ENCODE results near the gene PLEKHA1. TPM values are rescaled to one million over a fixed set of nuclear protein-coding genes. Genes with fewer than 3 reads are reported as not detected.

Gene PLEKHA1
- total RNA-seq, 3 donors from 2014 or later, result 39.1 to 55.0 (median 41.2) TPM

DNA sequence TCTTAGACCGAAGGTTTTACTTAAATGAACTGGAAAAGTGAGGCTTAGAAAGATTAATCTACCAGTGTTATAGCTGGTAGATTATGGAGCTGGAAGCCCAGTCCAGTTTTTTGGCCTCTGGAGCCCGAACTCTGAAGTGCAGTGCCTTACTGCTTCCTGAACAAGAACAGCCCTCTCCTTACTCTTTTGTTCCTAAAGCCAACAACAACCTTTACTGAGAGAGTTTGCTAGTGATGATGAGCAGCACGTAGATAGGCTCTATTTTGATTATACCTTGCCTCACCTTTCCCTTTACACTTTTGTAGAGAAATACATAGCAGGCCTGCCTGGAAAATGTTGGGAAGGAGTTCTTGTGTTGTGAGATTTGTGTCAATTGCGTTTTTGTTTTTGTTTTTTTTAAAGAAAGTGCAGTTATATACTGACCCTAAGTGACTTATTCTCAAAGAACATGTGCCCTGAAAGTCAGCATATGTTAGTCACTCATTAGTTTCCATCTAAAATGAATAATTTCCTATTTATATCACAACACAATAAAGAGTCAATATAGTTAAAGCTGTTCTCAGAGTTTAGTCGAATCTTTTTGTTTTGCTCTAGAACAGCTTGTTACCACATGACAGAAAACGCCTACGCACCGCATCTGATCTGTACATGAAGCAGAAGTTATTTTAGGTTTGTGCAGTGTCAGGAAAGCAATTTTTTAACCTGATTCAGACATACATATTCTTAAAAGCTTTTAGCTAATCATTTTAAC is 33.0 kb downstream of the PLEKHA1 start:
- H3K9me3 ChIP-seq, result no peaks in the 10 kb centered on the region
- no peak overlapping the region for H3K4me3 ChIP-seq
- TF ChIP-seq, protein P1, sequence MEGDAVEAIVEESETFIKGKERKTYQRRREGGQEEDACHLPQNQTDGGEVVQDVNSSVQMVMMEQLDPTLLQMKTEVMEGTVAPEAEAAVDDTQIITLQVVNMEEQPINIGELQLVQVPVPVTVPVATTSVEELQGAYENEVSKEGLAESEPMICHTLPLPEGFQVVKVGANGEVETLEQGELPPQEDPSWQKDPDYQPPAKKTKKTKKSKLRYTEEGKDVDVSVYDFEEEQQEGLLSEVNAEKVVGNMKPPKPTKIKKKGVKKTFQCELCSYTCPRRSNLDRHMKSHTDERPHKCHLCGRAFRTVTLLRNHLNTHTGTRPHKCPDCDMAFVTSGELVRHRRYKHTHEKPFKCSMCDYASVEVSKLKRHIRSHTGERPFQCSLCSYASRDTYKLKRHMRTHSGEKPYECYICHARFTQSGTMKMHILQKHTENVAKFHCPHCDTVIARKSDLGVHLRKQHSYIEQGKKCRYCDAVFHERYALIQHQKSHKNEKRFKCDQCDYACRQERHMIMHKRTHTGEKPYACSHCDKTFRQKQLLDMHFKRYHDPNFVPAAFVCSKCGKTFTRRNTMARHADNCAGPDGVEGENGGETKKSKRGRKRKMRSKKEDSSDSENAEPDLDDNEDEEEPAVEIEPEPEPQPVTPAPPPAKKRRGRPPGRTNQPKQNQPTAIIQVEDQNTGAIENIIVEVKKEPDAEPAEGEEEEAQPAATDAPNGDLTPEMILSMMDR (IDR thresholded peaks at IDR 0.05), result no peak
- intact Hi-C loops (cut with DNase I, micrococcal nuclease), result no loop called here
- peak in 1 of 3 donors; percentile 32 for DNase-seq
- H3K4me1 ChIP-seq (ENCODE audit: low read depth), result no peaks in the 10 kb centered on the region
- H3K36me3 ChIP-seq (ENCODE audit: low read depth), result no peaks in the 10 kb centered on the region
- peak; percentile 32 for ATAC-seq

DNA sequence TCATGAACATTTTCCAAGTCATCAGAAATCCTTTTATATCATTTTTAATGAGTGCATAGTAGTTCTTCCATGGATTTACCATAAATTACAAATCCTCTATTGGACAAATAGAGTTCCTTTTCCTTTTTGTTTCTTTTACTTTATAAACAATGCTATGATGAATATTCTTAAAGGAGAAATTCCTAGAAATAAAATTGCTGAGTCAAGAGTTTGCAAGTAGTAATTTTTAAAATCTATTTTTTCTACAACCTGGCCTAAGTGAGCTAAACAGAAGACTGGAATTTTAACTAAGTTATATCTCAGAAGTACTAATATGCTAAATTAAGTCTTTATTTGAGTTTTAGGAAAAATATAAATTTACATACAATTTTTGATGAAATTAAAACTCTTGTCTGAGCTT is 38.8 kb downstream of the PLEKHA1 start:
- intact Hi-C loops (cut with DNase I, micrococcal nuclease), result no loop called here
- H3K36me3 ChIP-seq (ENCODE audit: low read depth), result no peaks in the 10 kb centered on the region
- TF ChIP-seq, protein P1 (IDR thresholded peaks at IDR 0.05), result no peak
- ATAC-seq, result no peak
- H3K9me3 ChIP-seq, result no peaks in the 10 kb centered on the region
- DNase-seq, result no peak
- H3K4me1 ChIP-seq (ENCODE audit: low read depth), result no peaks in the 10 kb centered on the region
- no peak overlapping the region for H3K4me3 ChIP-seq

DNA sequence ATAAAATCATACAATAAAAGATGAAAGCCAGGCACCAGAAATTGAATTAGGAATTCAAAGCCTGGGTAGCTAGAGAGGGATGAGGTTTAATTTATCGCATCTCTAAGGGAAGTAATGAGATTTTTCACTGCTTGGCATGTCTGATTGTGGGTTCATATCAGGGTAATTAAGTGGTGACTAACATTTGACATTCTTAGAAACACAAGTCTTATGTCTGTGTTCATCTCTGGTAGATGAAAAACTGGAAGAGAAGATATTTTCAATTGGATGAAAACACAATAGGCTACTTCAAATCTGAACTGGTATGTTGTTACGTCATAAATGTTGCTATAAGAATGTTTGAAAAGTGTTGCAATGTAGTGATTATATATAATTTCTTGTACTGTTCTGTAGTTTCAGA is 43.2 kb downstream of the PLEKHA1 start:
- Histone ChIP-seq H3K4me1 (ENCODE audit: low read depth) (no peaks in the 10 kb centered on the region), H3K9me3 (no peaks in the 10 kb centered on the region), H3K36me3 (ENCODE audit: low read depth) (no peaks in the 10 kb centered on the region), H3K4me3 (no peak overlapping the region)
- DNase-seq, result no peak
- no peak for ATAC-seq
- TF ChIP-seq, protein P1 (IDR thresholded peaks at IDR 0.05), result no peak
- intact Hi-C loops (cut with DNase I, micrococcal nuclease), result no loop called here

DNA sequence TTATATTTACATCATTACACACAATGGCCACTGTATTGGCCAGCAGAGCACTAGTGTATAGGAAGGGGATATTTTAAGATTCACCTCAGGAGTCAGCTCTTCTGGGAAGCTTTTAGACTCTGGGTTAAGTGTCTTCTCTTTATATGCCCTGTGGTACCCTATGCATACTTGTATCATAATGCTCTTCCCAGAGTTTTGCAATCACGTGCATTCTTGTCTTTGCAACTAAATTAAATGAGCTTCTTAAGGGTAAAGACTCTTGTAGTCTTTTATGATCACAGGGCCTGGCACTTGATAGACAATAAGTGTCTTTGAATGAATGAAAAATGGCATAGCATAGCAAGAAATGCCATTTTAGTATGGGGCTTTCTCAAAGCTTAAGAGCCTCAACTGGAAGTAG is 44.5 kb downstream of the PLEKHA1 start:
- ATAC-seq, result no peak

DNA sequence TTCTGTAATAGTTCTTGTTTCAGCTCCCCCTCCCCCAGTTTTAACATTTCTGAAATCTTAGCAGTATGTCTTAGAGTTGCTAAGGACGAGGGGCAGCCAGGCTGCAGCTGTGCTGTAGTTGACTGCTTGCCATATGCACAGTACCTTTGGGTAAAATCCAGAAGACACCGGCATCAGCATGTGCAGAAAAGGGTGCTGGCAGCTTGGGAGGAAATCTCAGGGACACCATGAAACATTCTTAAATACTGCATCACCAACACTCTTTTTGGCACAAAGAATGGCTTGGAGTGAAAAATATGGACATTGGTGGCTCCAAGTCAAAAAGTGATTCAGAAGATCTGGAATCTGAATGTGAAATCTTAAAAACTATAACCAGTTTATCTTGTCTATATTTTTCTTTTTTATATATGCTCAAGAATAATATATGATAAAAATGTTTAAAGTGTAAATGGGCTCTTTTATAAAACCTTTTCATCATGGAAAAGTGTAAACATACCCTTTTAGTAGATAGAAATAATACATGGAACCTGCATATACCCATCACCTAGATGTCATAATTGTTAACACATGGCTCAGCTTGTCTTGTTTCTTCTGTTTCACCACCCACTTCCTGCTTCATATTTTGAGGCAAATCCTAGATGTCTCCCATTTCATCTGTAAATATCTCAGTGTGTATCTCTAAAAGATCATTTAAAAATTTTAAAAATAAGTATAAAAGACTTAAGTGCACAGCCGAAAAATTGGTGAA is 45.5 kb downstream of the PLEKHA1 start:
- no peak for ATAC-seq
- no peak for DNase-seq
- Histone ChIP-seq H3K4me1 (ENCODE audit: low read depth) (no peaks in the 10 kb centered on the region), H3K36me3 (ENCODE audit: low read depth) (no peaks in the 10 kb centered on the region), H3K9me3 (no peaks in the 10 kb centered on the region), H3K4me3 (no peak overlapping the region)
- intact Hi-C loops (cut with DNase I, micrococcal nuclease), result no loop called here
- TF ChIP-seq, protein P1 (IDR thresholded peaks at IDR 0.05), result no peak

More for the DNA sequence above, 44.5 kb downstream of the PLEKHA1 start:
- no peak for DNase-seq
- Histone ChIP-seq H3K36me3 (ENCODE audit: low read depth) (no peaks in the 10 kb centered on the region), H3K4me1 (ENCODE audit: low read depth) (no peaks in the 10 kb centered on the region), H3K4me3 (no peak overlapping the region), H3K9me3 (no peaks in the 10 kb centered on the region)
- intact Hi-C loops (cut with DNase I, micrococcal nuclease), result no loop called here
- TF ChIP-seq, protein P1 (IDR thresholded peaks at IDR 0.05), result no peak

Data from mucosa of descending colon (tissue), 3 donors.